Pancreas (tissue), 10 donors: ENCODE measurements around the gene SSBP2. TPM values are rescaled to one million over a fixed set of nuclear protein-coding genes. Genes with fewer than 3 reads are reported as not detected.

ENCODE experiments used
- ATAC-seq, 4 donors: fragments of 200-7000 bp; cut with Tn5 transposase; one replicate each; pipeline versions ENCODE4 v1.8.0 to v1.9.1; 2020; ENCODE audit warnings: mild to moderate bottlenecking in 4 of 4, moderate library complexity in 4 of 4
- DNase-seq, 6 donors: peaks; one replicate each; pipeline ENCODE4 v3.0.0-alpha.2; 2020
- FAIRE-seq: peaks from 2 replicates; lab custom pipeline; 2012; peaks lifted over from hg19 to GRCh38; lab: Jason Lieb, UNC
- H3K27ac ChIP-seq, 4 donors: fragments of 200-600 bp; sonication (generic); 1 replicate in 3 of 4; 2 replicates in 1 of 4; pipeline versions ENCODE4 v1.5.0 to v1.8.0; 2020
- H3K27me3 ChIP-seq, 4 donors: fragments of 200-600 bp; one replicate each; pipeline ENCODE4 v1.8.0; 2021
- H3K36me3 ChIP-seq, 3 donors: fragments of 200-600 bp; sonication (generic) in 1 of 3; one replicate each; pipeline versions ENCODE4 v1.5.0 to v1.8.0; 2020 to 2021
- H3K4me1 ChIP-seq, 3 donors: fragments of 200-600 bp; one replicate each; pipeline ENCODE4 v1.8.0; 2021
- H3K4me3 ChIP-seq, 4 donors: fragments of 200-600 bp; sonication (generic) in 2 of 4; one replicate each; pipeline versions ENCODE4 v1.5.0 to v1.8.0; 2020 to 2021
- H3K9me3 ChIP-seq, 4 donors: fragments of 200-600 bp; one replicate each; pipeline ENCODE4 v1.8.0; 2021
- WGBS, 2 donors: extraction: QIAGEN DNeasy Blood & Tissue Kit; methylation state at CpG; one replicate each; pipeline ENCODE4 v1.1.7; 2013; 5-methylcytosine and 5-hydroxymethylcytosine counted together
- intact Hi-C, 3 donors: fragments of 100-400 bp; cut with DNase I; formaldehyde crosslinking; loops; one replicate each; pipeline versions ENCODE4 v1.11.1 to v1.14.2; 2022
- polyA plus RNA-seq, 2 donors: library from polyadenylated mRNA; stranded (reverse); fragments of 200-250 nt; gene quantifications; one replicate each; pipeline ENCODE4 v1.2.3, GENCODE V29; 2013
- total RNA-seq, 6 donors: library from RNA; stranded (reverse); fragmentation: NEBNext Ultra II Directional in 4 of 6; extraction: Animal tissue kit (Norgen Biotek cat#: 25700) in 4 of 6; gene quantifications; one replicate each; pipeline versions ENCODE4 v1.2.1 to v1.2.4, GENCODE V29; 2021 to 2023
- TF ChIP-seq, protein P1 (sequence below), 4 donors: fragments of 200-600 bp; sonication (generic) in 3 of 4; IDR thresholded peaks; one replicate each; pipeline versions ENCODE4 v1.5.0 to v1.8.0; 2021; ENCODE audit warnings: antibody characterized with exemption in 4 of 4
- donor health status: healthy with polysubstance abuse.
- donor health status: DM: no; HTN: no; CAD: no; lungs with moderate emphysema.
- donor health status: DM: no; HTN: no; CAD: no.
- donor health status: control.
- donor health status: control.
- donor health status: Bipolar disorder and iron deficiency.
- donor health status: DM: yes; HTN: yes; CAD: no.
- donor health status: DM: no; HTN: no; CAD: no.
- donor health status: DM: no; HTN: no; CAD: no.
- donor health status: DM: yes; HTN: yes; CAD: no.

The SSBP2 gene
- total and polyA plus RNA-seq, 8 donors, result 8.6 to 20.7 (median 15.8) TPM

DNA sequence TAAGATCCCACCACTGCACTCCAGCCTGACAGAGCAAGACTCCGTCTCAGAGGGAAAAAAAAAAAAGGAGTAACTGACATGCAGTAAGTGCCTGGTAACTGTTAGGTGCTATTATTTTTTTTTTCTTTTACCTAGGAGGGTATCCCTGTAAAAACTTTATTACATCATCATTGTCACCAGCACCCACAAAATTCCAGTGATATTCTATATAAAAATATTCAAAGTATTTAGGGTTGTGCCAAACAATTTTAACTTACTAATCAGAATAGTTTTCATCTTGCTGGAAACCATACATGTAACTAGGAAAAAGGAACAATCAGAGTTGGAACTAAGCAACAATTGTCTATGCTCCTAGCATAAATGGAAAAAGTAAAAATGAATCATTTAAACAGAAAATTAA lies 112.4 kb downstream of the SSBP2 start:
- FAIRE-seq (no peak), ATAC-seq (no peak), DNase-seq (no peak)
- Histone ChIP-seq H3K4me3 (no peak overlapping the region), H3K36me3 (no peaks in the 10 kb centered on the region), H3K4me1 (no peaks in the 10 kb centered on the region), H3K27me3 (no peaks in the 10 kb centered on the region), H3K27ac (no peak overlapping the region), H3K9me3 (no peaks in the 10 kb centered on the region)
- intact Hi-C loops, result no loop called here
- TF ChIP-seq, protein P1, sequence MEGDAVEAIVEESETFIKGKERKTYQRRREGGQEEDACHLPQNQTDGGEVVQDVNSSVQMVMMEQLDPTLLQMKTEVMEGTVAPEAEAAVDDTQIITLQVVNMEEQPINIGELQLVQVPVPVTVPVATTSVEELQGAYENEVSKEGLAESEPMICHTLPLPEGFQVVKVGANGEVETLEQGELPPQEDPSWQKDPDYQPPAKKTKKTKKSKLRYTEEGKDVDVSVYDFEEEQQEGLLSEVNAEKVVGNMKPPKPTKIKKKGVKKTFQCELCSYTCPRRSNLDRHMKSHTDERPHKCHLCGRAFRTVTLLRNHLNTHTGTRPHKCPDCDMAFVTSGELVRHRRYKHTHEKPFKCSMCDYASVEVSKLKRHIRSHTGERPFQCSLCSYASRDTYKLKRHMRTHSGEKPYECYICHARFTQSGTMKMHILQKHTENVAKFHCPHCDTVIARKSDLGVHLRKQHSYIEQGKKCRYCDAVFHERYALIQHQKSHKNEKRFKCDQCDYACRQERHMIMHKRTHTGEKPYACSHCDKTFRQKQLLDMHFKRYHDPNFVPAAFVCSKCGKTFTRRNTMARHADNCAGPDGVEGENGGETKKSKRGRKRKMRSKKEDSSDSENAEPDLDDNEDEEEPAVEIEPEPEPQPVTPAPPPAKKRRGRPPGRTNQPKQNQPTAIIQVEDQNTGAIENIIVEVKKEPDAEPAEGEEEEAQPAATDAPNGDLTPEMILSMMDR (IDR thresholded peaks at IDR 0.05), result no peak
- 91 to 100% methylated on average over 1 of the region's 1 CpG for WGBS, 2 donors

DNA sequence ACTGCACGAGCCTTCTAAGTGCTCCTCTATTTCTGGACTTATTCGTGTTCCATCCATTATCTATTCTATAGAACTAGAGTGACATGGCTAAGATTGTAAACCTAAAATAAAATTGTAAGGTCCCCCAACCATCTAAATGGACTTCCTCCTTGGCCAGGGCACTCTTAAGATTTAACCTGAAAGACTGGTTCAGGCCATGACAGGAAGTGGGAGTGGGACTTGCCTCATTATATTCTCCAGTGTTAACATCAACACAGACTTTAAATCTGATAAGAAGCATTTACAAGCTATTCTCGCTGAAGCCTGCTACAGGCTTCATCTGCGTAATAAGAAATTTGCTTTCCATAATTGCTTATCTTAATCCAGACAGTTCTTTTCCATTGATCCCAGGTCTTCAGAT lies 117.0 kb downstream of the SSBP2 start:
- H3K4me1 ChIP-seq, result no peaks in the 10 kb centered on the region
- H3K9me3 ChIP-seq, result no peaks in the 10 kb centered on the region
- no peak overlapping the region for H3K27ac ChIP-seq
- DNase-seq, result no peak
- no peaks in the 10 kb centered on the region for H3K36me3 ChIP-seq
- no peak overlapping the region for H3K4me3 ChIP-seq
- no peak for FAIRE-seq
- no peaks in the 10 kb centered on the region for H3K27me3 ChIP-seq
- TF ChIP-seq, protein P1 (IDR thresholded peaks at IDR 0.05), result no peak
- intact Hi-C loops, result no loop called here
- ATAC-seq, result no peak
- WGBS, 2 donors, result 95 to 99% methylated on average over 4 of the region's 4 CpGs

DNA sequence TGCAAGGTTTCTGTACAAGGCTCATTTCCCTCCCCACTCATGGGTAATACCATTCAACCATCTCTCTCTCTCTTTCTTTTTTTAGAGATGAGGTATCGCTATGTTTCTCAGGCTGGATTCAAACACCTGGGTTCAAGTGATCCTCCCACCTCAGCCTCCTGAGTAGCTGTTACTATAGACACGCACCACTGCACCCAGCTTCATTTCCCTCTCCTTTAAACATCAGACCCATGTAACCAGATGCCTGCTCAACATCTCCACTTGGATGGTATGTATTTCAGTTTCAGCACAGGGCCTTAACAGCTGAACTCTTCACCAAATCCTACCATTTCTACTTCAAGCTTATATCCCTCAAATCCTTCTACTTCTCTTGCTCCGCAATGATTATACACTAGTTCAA lies 117.4 kb downstream of the SSBP2 start:
- no peaks in the 10 kb centered on the region for H3K4me1 ChIP-seq
- no peaks in the 10 kb centered on the region for H3K27me3 ChIP-seq
- no peaks in the 10 kb centered on the region for H3K9me3 ChIP-seq
- TF ChIP-seq, protein P1 (IDR thresholded peaks at IDR 0.05), result no peak
- no peak for FAIRE-seq
- WGBS, 2 donors, result 96 to 98% methylated on average over 3 of the region's 3 CpGs
- H3K36me3 ChIP-seq, result no peaks in the 10 kb centered on the region
- ATAC-seq, result no peak
- H3K27ac ChIP-seq, result no peak overlapping the region
- intact Hi-C loops, result no loop called here
- no peak overlapping the region for H3K4me3 ChIP-seq
- no peak for DNase-seq

DNA sequence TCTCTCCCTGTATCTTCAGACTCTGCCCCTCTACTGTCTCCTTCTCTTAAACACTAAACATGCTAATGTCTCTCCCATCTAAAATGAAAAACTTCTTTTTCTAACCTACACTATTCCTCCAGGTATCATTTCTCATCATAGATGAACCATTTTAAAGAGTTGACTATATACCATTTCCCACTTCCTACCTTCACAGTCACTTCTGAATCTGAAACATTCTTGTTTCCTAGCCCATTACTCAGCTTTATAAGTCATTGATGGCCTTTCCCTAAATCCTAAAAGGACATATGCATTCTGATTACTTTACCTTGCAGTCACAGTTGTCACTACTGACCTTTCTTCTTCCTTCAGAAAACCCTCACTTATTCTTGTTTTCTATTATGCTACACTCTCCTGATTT lies 118.2 kb downstream of the SSBP2 start:
- Histone ChIP-seq H3K9me3 (no peaks in the 10 kb centered on the region), H3K27ac (no peak overlapping the region), H3K4me1 (no peaks in the 10 kb centered on the region), H3K36me3 (no peaks in the 10 kb centered on the region), H3K4me3 (no peak overlapping the region), H3K27me3 (no peaks in the 10 kb centered on the region)
- DNase-seq, result no peak
- ATAC-seq, result no peak
- intact Hi-C loops, result no loop called here
- TF ChIP-seq, protein P1 (IDR thresholded peaks at IDR 0.05), result no peak
- no peak for FAIRE-seq

DNA sequence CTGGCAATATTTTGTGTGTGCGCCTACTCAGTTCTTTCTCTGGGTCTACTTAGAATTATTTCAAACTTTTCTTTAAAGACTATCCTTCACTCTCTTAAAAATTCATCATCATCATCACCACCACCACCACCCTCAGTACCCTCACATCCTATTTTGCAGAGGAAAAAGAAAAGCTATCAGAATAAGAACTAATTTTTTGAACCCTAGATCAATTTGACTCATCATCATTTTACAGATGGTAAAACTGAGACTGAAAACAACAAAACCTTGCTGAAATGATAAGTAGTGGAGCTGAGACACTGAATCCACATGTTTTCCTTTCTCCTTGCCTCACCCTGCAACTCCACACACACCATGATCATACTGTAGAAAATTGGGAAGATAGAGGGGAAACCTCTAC lies 119.3 kb downstream of the SSBP2 start:
- DNase-seq (no peak), FAIRE-seq (no peak), ATAC-seq (no peak)
- Histone ChIP-seq H3K27me3 (no peaks in the 10 kb centered on the region), H3K9me3 (no peaks in the 10 kb centered on the region), H3K36me3 (no peaks in the 10 kb centered on the region), H3K4me1 (no peaks in the 10 kb centered on the region), H3K27ac (no peak overlapping the region), H3K4me3 (no peak overlapping the region)
- TF ChIP-seq, protein P1 (IDR thresholded peaks at IDR 0.05), result no peak
- intact Hi-C loops, result no loop called here
- 78 to 98% methylated on average over 1 of the region's 1 CpG for WGBS, 2 donors
